HepG2 (cell line): Measurements from ENCODE around the gene HIVEP2. TPM values are rescaled to one million over a fixed set of nuclear protein-coding genes. Genes with fewer than 3 reads are reported as not detected.

ENCODE experiments used
- FIP1L1 ChIP-seq: fragments of 200-400 bp; formaldehyde crosslinking; IDR thresholded peaks from 2 replicates; pipeline ENCODE4 v1.6.1; 2018; ENCODE audit warnings: low read depth, mild to moderate bottlenecking, low read length, moderate library complexity, borderline replicate concordance; ENCODE audit not compliant: insufficient read depth
- IKZF4 ChIP-seq: sonication (generic); formaldehyde crosslinking; IDR thresholded peaks from 2 replicates; pipeline ENCODE4 v1.5.1; 2020; ENCODE audit warnings: borderline replicate concordance, mild to moderate bottlenecking, low read depth, missing genetic modification reagents; ENCODE audit errors: not compliant biosample characterization
- NFKBIZ ChIP-seq: IDR thresholded peaks from 2 replicates; pipeline ENCODE4 v1.6.1; 2018; ENCODE audit warnings: missing genetic modification reagents, missing compliant biosample characterization
- NONO ChIP-seq, 2 experiments: fragments of 450-650 bp in 1 of 2; sonication (generic) in 1 of 2; formaldehyde crosslinking in 1 of 2; IDR thresholded peaks in 1 of 2; conservative IDR thresholded peaks in 1 of 2; 2 replicates each; pipeline versions ENCODE4 v1.6.1 to v1.8.0; 2017 to 2022; ENCODE audit warnings: mild to moderate bottlenecking in 1 of 2, missing genetic modification reagents in 1 of 2, moderate library complexity in 1 of 2
- SOX13 ChIP-seq, 3 experiments: fragments of 450-650 bp in 1 of 3; sonication (generic) in 1 of 3; formaldehyde crosslinking in 1 of 3; IDR thresholded peaks in 2 of 3; conservative IDR thresholded peaks in 1 of 3; 2 replicates each; pipeline versions ENCODE4 v1.5.0 to v1.6.1; 2016 to 2020; ENCODE audit warnings: antibody characterized with exemption in 1 of 3, mild to moderate bottlenecking in 1 of 3, missing compliant biosample characterization in 1 of 3, missing genetic modification reagents in 1 of 3, moderate library complexity in 1 of 3
- SP1 ChIP-seq, 2 experiments: fragments of 450-650 bp in 1 of 2; sonication (generic) in 1 of 2; formaldehyde crosslinking in 1 of 2; IDR thresholded peaks; 2 replicates each; pipeline versions ENCODE4 v1.4.0 to v1.6.1; 2016 to 2020; ENCODE audit warnings: missing genetic modification reagents in 1 of 2
- ZFP82 ChIP-seq: sonication (generic); formaldehyde crosslinking; IDR thresholded peaks from 2 replicates; pipeline ENCODE4 v1.5.1; 2020; ENCODE audit warnings: mild to moderate bottlenecking, missing genetic modification reagents, borderline replicate concordance
- ZNF225 ChIP-seq: sonication (generic); formaldehyde crosslinking; IDR thresholded peaks from 2 replicates; pipeline ENCODE4 v1.4.0; 2020; ENCODE audit warnings: mild to moderate bottlenecking, missing genetic modification reagents
- ZNF468 ChIP-seq: sonication (generic); formaldehyde crosslinking; IDR thresholded peaks from 2 replicates; pipeline ENCODE4 v1.8.0; 2022; ENCODE audit warnings: mild to moderate bottlenecking, moderate library complexity, missing genetic modification reagents
- ZNF563 ChIP-seq: sonication (generic); formaldehyde crosslinking; IDR thresholded peaks from 2 replicates; pipeline ENCODE4 v1.8.0; 2022; ENCODE audit warnings: mild to moderate bottlenecking, moderate library complexity, missing genetic modification reagents
- ZNF609 ChIP-seq: sonication (generic); formaldehyde crosslinking; IDR thresholded peaks from 2 replicates; pipeline ENCODE4 v1.4.0; 2020; ENCODE audit warnings: mild to moderate bottlenecking, missing genetic modification reagents, borderline replicate concordance
- ZNF772 ChIP-seq: sonication (generic); formaldehyde crosslinking; IDR thresholded peaks from 2 replicates; pipeline ENCODE4 v1.5.0; 2020; ENCODE audit warnings: mild to moderate bottlenecking, missing genetic modification reagents
- ZUFSP ChIP-seq: sonication (generic); formaldehyde crosslinking; IDR thresholded peaks from 2 replicates; pipeline ENCODE4 v1.9.0; 2021; ENCODE audit warnings: missing genetic modification reagents, mild to moderate bottlenecking, borderline replicate concordance
- ZXDC ChIP-seq: sonication (generic); formaldehyde crosslinking; IDR thresholded peaks from 2 replicates; pipeline ENCODE4 v1.5.0; 2020; ENCODE audit warnings: mild to moderate bottlenecking, missing genetic modification reagents
- polyA plus RNA-seq, 8 experiments: library from polyadenylated mRNA; depleted of rRNA in 3 of 8; stranded (reverse) in 7 of 8; unstranded in 1 of 8; fragments of >200 nt; fragmentation: Illumina TruSeq in 4 of 8; extraction: Trizol in 4 of 8; gene quantifications; 2 replicates each; pipeline versions ENCODE4 v1.2.1 to v1.2.3, GENCODE V29; 2011 to 2016; ENCODE audit warnings: low read depth in 4 of 8, missing spikeins in 1 of 8, mixed read lengths in 1 of 8; ENCODE audit not compliant: insufficient read depth in 1 of 8
- total RNA-seq, 5 experiments: library from RNA; depleted of rRNA; stranded (reverse); fragments of >200 nt; fragmentation: Illumina TruSeq; extraction: Trizol; gene quantifications; 2 replicates each; pipeline ENCODE4 v1.2.3, GENCODE V29; 2016; ENCODE audit warnings: low read depth in 1 of 5

Gene HIVEP2
- total and polyA plus RNA-seq, 2 of the 13 experiments (the other 11 are each of a cell fraction or from before 2014, with no cell fraction given) = 3.4 to 12.9 TPM

GRCh38 chr6:142946181-142946923 lies 1.4 kb upstream of the HIVEP2 start (continued):
- TF ChIP-seq SOX13 (IDR thresholded peaks at IDR 0.05) (0 out of 2 replicates have a peak, but pooled peaks have one; percentile 11), SOX13 (CRISPR knock-in tag; conservative IDR thresholded peaks at IDR 0.05 in 1 of 2, IDR thresholded peaks at IDR 0.05 in 1 of 2) (peak in 1 of 2 experiments; percentile 50; a peak in 3 of 4 replicates), ZFP82 (CRISPR knock-in tag) (0 out of 2 replicates have a peak, but pooled peaks have one; percentile 20), FIP1L1 (no peak), NFKBIZ (CRISPR knock-in tag) (peak; percentile 45; the same call in 1 of the 2 replicates), SP1 (IDR thresholded peaks at IDR 0.05) (no peak), SP1 (CRISPR knock-in tag; IDR thresholded peaks at IDR 0.05) (0 out of 2 replicates have a peak, but pooled peaks have one; percentile 43), ZNF609 (CRISPR knock-in tag) (no peak), ZUFSP (CRISPR knock-in tag) (no peak), ZNF772 (no peak; the same call in 1 of the 2 replicates), ZXDC (CRISPR knock-in tag) (peak; percentile 23; the same call in 1 of the 2 replicates), NONO (IDR thresholded peaks at IDR 0.05) (no peak), NONO (CRISPR knock-in tag; conservative IDR thresholded peaks at IDR 0.05) (0 out of 2 replicates have a peak, but pooled peaks have one; percentile 32), IKZF4 (CRISPR knock-in tag) (no peak), ZNF563 (CRISPR knock-in tag) (0 out of 2 replicates have a peak, but pooled peaks have one; percentile 23), ZNF225 (no peak), ZNF468 (CRISPR knock-in tag) (0 out of 2 replicates have a peak, but pooled peaks have one; percentile 76)
